PFSK-1 (cell line): ENCODE results near the gene ERFL.

Experiments
- FOXP2 ChIP-seq: optimal IDR thresholded peaks from 2 replicates; pipeline ENCODE3; 2011; ENCODE audit warnings: borderline replicate concordance, control low read depth, inconsistent platforms; ENCODE audit not compliant: insufficient read depth; ENCODE audit errors: extremely low read length, extremely low read depth
- POLR2AphosphoS5 ChIP-seq: IDR thresholded peaks from 2 replicates; pipeline ENCODE4 v1.6.1; 2012; ENCODE audit warnings: low read depth, mild to moderate bottlenecking, control low read depth, low read length, moderate library complexity
- REST ChIP-seq, 2 experiments: IDR thresholded peaks; 2 replicates each; pipeline versions ENCODE4 v1.6.1 to v1.8.0; 2011 to 2012; ENCODE audit warnings: low read depth in 2 of 2, low read length in 2 of 2, control low read depth in 1 of 2, inconsistent platforms in 1 of 2, mild to moderate bottlenecking in 1 of 2, moderate library complexity in 1 of 2; ENCODE audit not compliant: insufficient read depth in 1 of 2
- SIN3A ChIP-seq: IDR thresholded peaks from 2 replicates; pipeline ENCODE4 v1.6.1; 2012; ENCODE audit warnings: mild to moderate bottlenecking, low read length, moderate library complexity, borderline replicate concordance; ENCODE audit not compliant: insufficient read depth
- TAF1 ChIP-seq: IDR thresholded peaks from 2 replicates; pipeline ENCODE4 v1.6.1; 2012; ENCODE audit warnings: low read length, control low read depth, borderline replicate concordance; ENCODE audit not compliant: insufficient read depth

The ERFL gene

GRCh38 chr19:41901707-41902360, 26.4 kb downstream of the ERFL start:
- TF ChIP-seq SIN3A (no peak), TAF1 (no peak), POLR2AphosphoS5 (no peak), REST (IDR thresholded peaks at IDR 0.05; ENCODE audit: insufficient read depth in 1 of 2, low read depth in 2 of 2, low read length in 2 of 2) (no peak), FOXP2 (no peak)

- TF ChIP-seq POLR2AphosphoS5 (no peak), TAF1 (no peak), SIN3A (no peak), REST (IDR thresholded peaks at IDR 0.05; ENCODE audit: insufficient read depth in 1 of 2, low read depth in 2 of 2, low read length in 2 of 2) (no peak), FOXP2 (no peak)
These were observed 30.0 kb downstream of the ERFL start for GRCh38 chr19:41898235-41898634.

GRCh38 chr19:41897820-41898219, 30.4 kb downstream of the ERFL start:
- no peak for TF ChIP-seq SIN3A
- no peak for TF ChIP-seq POLR2AphosphoS5
- no peak for TF ChIP-seq TAF1

GRCh38 chr19:41897181-41897580, 31.1 kb downstream of the ERFL start:
- TF ChIP-seq TAF1 (no peak), FOXP2 (no peak), POLR2AphosphoS5 (no peak), SIN3A (no peak), REST (IDR thresholded peaks at IDR 0.05; ENCODE audit: insufficient read depth in 1 of 2, low read depth in 2 of 2, low read length in 2 of 2) (no peak)

GRCh38 chr19:41896581-41896942, 31.7 kb downstream of the ERFL start:
- no peak for TF ChIP-seq SIN3A
- TF ChIP-seq TAF1 = no peak
- TF ChIP-seq FOXP2 = no peak
- TF ChIP-seq POLR2AphosphoS5 = no peak
- no peak for TF ChIP-seq REST (IDR thresholded peaks at IDR 0.05; ENCODE audit: insufficient read depth in 1 of 2, low read depth in 2 of 2, low read length in 2 of 2)
